Forelimb muscle (tissue), 1 donor: ENCODE measurements around the gene DYNLT5. TPM values are rescaled to one million over a fixed set of nuclear protein-coding genes. Genes with fewer than 3 reads are reported as not detected.
"Not testable (repeated sequence)": the region's sequence is repeated elsewhere in the genome, so short reads cannot be mapped to it uniquely, and the experiment has no call there.

Source experiments
- DNase-seq: peaks from one replicate; pipeline ENCODE4 v3.0.0-alpha.2; 2013; ENCODE audit warnings: low read depth
- polyA plus RNA-seq: library from polyadenylated mRNA; unstranded; fragments of 120-200 nt; gene quantifications from one replicate; pipeline ENCODE4 v1.2.1, GENCODE V29; 2013; ENCODE audit not compliant: insufficient read length

The DYNLT5 gene, protein sequence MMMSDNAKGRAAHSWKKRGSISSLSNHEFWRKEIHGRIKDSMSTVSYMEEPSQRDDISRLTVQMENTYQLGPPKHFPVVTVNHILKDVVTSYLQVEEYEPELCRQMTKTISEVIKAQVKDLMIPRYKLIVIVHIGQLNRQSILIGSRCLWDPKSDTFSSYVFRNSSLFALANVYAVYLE
- 5.2 TPM for polyA plus RNA-seq

DNA sequence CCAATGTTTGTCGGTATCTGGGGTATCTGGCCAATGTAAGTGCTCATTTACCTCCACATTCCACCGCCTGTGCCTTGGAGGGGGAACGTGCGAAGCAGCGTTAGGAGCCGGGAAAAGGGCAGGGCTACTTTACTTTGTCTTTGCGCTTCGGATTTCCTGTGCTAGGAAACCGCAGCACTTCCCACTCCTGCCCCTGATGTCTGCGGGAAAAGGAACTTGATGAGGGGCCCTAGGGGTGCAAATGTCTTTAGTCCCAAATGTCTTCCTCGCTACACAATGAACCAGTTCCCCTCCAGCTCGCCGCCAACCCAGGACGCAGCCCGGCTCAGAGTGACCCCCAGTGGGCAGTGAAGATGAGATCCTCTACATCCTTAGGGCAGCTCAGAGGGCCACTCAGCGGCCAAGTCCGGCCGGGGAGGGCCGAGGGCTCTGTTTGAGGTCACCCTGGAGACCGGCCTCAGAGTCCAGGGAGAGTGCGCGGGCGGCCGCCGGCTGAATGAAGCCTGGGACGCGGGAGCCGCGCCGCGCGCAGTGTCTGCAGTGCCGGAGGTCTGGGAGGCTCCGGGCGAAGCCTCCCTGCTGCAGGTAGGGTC is at the start of gene DYNLT5:
DYNLT5 (plus strand) TSS at position 460 of the 593 bp plus-strand sequence. CDS start 2,200 bp downstream, outside the sequence.
- DNase-seq, result no peak

DNA sequence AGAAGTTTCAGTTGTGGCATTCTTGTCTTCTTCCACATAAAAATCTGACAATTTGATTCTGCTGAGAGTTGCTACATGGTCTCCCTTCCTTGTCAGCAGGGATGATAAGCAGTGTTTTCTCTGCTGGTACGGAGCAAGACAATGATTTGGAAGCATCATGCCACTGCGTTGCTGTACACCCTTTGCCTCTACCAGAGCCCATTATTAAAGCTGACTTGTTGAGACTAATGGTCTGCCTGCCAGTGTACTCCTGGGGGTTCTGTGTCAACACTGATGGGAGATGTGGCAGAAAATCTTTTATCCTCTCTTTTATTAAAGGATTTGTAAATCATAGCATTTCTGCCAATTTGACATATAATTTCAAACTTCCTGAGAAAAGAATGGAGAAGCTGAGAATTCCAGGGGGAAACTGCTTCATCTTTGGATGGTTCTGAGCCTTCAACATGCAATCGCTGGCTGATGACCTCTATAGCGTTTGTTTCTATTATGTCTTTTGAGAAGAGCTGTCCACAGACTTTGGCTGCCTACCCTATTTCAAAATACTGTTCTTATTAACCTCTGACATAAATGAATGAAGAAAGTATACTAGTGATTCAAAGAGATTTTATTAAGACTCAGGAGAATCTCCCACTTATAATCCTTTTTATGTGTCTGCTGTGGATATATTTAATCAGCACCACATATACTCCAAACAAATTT is 47.9 kb upstream of the DYNLT5 start:
- DNase-seq, result no peak

DNA sequence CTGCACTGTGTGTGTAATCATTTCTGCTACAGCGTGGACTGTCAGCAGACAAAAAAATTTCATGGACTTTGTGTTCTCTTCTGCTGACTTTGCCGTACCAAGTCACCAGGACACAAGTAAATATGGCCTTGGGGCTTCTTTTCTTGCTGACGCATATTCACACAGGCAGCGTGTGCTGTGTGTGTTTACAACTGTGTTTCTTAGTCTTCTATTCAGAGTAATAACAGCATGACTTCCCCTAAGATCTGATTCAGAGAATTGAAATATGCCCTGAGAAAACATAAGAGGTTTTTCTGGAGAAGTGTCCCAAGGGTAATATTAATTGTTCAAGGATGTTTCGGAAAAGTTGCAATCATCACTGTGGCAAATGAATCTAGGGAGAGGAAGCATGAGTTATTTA is 47.1 kb upstream of the DYNLT5 start:
- no peak for DNase-seq

DNA sequence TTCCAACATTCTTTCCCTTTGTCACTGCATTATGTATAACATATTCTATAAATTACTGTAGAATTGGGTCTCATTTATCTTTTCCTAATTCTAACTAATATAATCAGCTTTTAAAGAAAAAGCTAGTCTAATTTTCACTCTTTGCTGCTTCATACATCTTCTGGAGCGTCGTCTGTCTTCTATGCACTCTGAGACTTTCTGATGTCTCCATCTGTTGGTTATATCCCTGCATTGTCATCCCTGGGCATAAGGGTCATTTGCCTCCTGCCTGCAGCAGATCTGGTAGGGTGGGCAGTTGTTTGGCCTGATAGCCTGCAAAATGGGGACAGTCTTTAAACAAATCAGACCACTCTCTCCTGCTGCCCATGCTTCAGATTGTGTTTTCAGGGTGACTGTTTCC is 40.8 kb upstream of the DYNLT5 start:
- DNase-seq, result no peak

DNA sequence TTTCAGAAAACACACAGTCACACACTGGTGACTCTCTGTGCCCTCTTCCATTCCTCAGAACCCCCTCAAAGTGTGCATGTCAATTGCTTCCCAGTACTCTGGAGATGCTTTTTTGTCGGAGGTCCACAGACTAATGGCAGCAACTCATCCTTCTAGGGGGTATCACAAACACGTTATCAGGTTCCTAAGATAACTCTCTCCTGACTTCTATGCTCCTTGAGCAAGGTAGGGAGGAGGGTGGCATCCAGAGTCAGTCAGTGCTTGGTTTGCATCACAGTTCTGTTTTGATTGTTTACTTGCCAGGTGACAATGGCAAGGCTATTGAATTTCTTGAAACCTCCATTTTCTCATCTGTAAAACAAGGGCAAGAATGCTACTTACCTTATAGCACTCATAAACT is 39.4 kb upstream of the DYNLT5 start:
- no peak for DNase-seq

DNA sequence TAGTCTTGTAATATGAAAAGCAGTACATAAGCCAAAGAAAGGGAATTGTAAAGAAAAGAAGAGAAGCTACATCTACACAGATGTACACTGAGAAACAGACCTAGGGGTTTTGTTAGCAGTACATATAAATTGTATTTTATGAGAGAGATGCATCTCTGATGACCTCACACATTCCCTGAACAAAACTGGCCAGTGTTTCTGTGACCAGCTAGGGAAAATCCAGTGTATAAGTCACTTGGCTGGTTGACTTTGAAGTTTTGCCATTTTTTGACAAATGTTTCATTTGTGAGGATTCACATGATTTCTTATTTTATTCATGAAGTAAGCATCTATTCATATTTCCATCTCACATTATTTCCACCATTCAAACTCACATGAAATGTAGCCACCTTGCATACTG is 28.3 kb upstream of the DYNLT5 start:
- DNase-seq, result no peak

DNA sequence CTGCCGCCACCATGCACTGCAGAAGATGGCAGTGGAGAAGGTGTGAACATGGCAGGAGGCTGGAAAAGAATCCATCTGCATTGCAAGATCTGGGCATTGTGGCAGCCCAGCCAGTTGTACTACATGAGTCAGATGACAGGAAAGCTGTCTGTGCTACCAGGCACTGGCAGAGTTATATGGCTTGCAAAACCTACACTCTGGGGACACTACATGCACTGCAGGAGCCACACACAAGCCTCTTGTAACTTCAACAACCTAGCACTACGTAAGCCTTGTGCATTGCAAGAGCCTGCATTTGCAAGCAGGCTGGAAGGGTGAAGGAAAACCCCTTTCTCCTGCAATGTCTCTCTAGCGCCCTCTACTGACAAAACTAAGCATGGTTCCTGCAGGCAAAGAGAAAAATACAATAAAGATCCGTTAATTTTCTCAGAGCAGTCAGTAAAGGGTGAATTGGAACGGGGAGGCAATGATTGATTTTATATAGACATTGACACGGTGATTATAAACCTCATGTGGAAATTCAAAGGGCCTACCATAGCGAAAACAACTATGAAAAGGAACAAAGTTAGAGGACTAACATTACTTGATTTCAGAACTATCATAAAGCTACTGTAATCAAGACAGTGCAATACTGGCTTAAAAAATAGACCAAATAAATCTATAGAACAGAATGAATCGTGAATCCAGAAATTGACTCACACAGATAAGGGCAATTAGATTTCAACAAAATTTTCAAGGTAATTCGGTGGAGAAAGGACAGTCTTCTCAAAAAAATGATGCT is 26.2 kb upstream of the DYNLT5 start:
- DNase-seq, result peak; percentile 24

DNA sequence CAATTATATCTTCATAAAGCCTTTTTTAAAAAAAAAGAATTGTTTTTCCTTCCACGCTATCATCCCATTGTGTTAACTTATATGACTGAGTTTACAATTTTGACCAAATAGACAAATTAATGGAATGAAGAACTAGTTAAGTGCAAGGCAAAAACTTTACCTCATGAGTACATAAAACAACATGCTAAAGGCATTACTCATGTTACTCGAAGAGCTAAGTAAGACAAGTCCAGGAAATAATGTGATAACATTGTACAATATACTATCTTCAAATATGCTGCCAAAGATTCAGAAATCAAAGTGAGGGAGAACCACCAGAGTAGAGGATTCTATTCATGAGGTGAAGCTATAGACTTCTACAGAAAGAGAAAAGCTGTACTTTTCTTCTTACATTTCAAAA is 24.2 kb upstream of the DYNLT5 start:
- no peak for DNase-seq

DNA sequence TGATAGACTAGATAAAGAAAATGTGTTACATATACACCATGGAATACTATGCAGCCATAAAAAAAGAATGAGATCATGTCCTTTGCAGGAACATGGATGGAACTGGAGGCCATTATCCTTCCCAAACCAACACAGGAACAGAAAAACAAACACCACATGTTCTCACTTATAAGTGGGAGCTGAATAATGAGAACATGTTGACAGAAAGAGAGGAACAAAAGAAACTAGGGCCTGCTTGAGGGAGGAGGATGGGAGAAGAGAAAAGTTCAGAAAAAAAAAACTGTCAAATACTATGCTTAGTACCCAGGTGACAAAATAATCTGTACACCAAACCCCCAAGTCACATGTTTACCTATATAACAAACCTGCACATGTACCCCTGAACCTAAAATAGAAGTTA is 23.5 kb upstream of the DYNLT5 start:
- DNase-seq, result not testable (repeated sequence)

DNA sequence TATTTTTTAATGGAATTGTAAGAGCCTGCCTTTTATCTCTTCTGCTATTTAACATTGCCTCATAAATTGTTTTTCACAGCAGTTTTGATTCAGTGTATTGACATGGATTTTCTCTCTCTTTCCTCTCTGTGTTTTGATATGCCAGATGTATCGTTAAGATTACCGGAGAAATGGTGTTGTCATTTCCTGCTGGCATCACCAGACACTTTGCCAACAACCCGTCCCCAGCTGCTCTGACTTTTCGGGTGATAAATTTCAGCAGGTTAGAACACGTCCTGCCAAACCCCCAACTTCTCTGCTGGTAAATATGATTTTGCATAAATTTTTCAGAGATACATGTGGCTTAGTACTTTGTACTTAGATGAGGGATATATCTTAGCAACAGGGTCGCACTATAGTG is 23.1 kb upstream of the DYNLT5 start:
- no peak for DNase-seq

DNA sequence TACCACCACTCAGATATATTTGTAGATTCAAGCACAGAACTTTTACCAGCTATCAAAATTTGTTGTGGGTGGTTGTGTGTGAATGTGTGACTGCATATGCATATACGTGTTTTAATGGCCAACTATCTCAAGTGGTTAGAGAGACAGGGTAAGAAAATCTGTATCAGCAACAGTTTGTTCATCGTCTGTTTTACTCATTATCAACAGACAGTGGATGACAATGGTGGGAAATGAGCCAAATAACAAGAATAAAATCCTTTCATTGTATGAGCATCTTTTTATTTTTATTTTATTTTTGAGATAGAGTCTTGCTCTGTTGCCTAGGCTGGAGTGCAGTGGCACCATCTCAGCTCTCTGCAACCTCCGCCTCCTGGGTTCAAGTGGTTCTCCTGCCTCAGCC is 22.7 kb upstream of the DYNLT5 start:
- no peak for DNase-seq

DNA sequence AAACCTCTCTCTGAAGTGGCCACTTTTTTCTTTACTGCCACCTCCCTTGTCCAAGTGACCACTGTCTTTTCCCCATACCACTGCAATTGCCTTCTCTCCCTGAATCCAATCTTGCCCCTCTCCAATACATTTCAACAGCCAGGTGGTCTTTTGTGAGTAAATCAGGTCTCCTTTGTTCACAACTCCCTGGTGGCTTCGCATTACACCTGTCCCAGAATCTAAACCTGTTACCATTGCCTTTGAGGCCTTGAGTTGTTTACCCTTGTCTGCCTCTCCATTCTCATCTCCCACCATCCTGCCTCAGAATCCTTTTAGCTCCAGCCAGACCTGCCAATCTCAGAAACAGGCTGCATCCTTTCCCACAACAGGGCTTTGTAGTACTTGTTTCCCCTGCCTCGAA is 21.8 kb upstream of the DYNLT5 start:
- DNase-seq, result no peak

DNA sequence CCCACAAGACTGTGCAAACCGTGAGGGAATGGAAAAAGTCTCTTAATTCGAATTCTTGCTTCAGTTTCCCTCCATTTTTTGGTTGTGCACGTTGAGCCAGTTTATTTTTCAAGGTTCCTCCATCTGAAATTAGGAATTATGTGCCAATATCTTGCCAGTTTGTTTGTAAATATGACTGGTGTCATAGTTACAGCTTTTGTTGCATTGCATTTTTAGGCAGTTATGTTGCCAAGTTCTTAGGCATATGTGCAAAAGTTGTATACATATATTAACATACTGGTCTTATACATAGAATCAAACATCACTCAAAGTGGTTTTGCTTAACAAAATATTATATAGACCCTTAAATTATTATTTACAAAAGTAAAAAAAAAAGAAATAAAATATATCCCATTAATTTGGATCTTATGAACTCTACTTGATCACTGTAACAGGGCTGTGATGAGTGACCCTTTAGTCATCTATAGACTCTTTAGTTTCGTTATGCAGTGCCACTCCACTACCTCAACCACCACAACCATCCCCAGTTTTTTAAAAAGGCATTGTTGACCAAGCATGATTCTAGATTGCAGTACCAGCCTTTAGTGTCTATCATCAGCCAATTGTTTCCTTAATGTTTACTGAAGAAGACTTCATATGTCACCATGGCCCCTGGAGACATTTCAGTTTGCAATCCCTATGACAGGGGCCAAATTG is 20.9 kb upstream of the DYNLT5 start:
- no peak for DNase-seq

DNA sequence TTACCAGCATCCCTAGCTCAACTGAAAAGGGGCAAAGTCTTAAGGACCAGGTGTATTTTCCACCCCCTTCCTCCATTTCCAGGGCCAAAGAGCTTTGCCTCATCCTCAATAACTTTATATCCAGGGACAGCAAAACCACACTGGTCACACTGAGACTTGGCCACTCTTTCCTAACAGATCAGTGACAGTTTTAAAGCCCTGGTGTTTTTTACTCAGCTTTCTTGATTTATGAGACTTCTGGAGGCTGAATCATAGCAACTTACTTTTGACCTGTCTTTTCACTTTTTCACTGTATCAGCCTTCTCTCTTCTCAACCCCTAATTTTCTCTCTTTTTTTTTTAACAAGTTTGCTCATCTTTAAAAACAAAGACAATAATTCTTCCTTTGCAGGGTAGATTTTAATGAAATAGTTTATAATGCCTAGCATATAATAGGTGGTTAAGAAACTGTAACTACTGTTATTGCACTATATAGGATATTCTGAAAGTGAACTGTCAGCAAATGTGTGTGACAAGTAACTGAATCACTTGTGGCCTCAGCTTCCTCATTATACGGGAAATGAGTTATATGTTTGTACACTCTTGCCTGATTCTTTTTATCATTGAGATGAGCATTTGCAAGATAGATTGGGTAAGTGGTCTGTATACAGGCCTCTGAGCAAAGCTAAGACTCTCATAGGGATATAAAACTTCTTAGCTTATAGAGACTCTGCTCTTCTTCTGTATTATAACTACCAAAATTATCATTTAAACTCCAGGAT is 19.7 kb upstream of the DYNLT5 start:
- no peak for DNase-seq

DNA sequence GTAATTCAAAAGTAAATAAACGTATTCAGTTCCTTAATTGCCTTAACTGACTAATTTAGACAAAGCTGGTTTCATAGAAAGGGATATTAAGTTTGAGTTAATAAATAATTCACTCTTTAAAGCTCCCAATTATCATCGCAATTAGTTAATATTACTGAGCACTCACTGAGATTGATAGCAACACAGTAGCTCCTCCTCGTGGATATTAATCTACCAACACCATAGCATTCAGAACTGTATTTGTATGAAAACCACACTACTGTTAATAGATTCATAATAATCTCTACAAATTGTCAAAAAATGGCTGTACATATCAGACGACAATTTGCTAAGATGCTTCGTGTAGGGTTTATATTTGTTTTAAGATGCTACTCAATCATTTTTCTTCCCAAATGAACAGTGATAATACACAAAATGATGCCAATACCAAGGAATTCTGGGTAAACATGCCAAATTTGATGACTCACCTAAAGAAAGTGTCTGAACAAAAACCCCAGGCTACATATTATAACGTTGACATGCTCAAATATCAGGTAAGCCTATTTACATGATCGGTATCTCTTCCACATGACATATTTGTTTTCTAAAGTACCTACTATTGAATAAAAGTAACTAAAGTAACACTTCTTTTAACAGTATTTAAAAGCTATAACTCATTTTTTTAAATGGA is 18.8 kb upstream of the DYNLT5 start:
- DNase-seq, result no peak

DNA sequence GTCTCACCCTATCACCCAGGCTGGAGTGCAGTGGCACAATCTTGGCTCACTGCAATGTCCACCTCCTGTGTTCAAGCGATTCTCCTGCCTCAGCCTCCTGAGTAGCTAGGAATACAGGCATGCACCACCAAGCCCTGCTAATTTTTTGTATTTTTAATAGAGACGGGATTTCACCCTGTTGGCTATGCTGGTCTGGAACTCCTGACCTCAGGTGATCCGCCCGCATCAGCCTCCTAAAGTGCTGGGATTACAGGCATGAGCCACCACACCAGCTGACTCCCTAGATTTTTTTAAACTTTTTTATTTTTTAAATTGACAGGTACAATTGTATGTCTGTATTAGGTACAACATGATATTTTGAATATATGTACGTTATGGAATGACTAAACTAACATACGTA is 17.7 kb upstream of the DYNLT5 start:
- not testable (repeated sequence) for DNase-seq

DNA sequence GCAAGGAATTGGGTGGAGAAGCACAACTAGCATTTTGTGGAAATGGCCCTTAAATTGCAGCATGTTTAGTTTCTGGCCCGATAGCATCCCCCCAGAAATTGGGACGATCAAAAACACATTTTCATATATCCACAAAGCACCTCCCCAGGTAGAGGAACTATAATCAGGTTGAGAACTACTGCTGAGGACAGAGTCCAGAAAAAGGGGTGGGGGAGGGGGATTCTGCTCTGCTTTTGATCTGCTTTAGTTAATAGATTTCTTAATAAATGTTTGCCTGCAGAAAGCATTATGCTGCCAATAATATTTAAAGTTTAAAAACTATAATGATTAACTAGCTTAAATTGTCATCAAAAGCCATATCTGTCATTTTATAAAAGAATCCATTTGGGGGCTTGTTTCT is 14.4 kb upstream of the DYNLT5 start:
- DNase-seq, result no peak

DNA sequence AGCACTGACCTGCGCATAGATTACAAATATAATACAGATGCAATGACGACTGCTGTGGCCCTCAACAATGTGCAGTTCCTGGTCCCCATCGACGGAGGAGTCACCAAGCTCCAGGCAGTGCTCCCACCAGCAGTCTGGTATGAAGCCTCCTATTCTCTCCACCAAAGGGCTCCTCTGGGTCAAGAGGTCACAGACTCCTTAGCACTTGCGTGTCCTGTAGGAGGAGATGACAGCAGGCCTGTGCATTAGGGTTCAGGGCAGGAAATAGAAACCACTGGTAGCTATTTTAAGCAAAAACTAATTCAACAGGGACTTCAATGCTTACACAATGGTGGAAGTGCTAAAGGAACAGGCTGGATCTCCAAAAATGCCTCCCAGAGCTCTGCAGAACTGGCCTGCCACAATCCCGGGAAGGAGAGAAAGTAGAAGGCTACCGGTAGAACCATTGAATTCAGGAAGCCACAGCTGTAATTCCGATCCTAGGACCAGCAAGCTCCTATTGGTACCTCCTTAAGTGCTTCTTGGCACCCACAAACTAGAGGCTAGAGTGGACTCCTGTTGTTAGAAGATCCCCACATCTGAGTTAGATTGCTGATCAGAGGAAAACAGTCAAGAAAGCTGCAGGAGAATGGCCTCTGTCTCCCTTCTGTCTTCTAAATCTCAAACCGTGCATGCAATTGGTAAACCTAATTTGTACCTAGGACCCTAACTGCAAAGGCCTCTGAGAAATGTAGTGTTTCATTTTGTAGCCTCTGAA is 12.7 kb upstream of the DYNLT5 start:
- no peak for DNase-seq

DNA sequence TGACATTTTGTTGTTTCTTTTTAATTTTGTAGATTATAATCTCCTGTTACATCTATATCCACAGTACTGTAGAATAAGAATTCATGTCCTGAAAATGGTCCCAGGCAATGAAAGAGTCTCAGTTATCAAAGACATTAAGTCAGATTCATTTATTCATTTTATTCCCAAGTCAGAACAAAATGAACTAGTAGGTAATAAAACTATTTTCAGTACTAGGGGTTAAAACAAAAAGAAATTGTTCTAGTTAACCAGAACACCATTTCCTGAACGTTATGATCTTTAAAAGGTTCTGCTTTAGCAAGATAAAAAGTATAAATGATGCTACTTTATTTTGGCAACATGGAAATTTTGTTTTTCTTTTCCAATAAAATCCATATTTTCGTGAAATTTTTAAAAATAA is 6.8 kb upstream of the DYNLT5 start:
- no peak for DNase-seq

DNA sequence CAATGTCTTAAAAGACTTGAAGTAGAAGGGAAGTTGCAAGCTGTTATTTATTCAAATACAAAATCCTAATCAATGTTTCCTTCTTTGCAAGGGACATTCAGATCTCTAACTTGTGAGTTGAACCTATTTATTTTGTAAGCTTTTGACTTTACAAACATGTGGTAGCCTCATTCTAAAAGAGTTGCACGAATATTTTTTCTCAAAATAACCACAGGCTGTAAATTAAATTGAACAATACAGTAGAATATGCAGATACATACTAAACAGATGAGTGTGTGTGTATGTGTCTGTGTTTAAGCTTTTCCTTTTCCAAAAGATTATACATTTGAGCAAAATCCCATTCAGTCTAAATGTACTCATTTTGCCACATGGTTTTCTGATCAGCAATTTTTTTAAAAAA is 4.8 kb upstream of the DYNLT5 start:
- DNase-seq, result no peak
